HG03342 (cell line): ENCODE measurements around the gene LYPD6.
A peak's percentile ranks its signal among the peaks of the same experiment; 100 is the strongest.

Experiments used
- ATAC-seq: cut with Tn5 transposase; IDR thresholded peaks from one replicate; pipeline ENCODE4 v1.9.1; 2021; ENCODE audit warnings: mild to moderate bottlenecking, moderate library complexity; ENCODE audit not compliant: unreplicated experiment

LYPD6 gene

GRCh38 chr2:149446748-149447147 lies 116.4 kb downstream of the LYPD6 start:
- ATAC-seq, result no peak

GRCh38 chr2:149448315-149448714 lies 117.9 kb downstream of the LYPD6 start:
- no peak for ATAC-seq

GRCh38 chr2:149449017-149449416 lies 118.6 kb downstream of the LYPD6 start:
- no peak for ATAC-seq

GRCh38 chr2:149451417-149452165 lies 121.2 kb downstream of the LYPD6 start:
- peak; percentile 49 for ATAC-seq

- ATAC-seq, result no peak
Measured at GRCh38 chr2:149456285-149456684, 125.9 kb downstream of the LYPD6 start.

GRCh38 chr2:149458502-149458901 lies 128.1 kb downstream of the LYPD6 start:
- no peak for ATAC-seq

GRCh38 chr2:149463328-149464002 lies 133.1 kb downstream of the LYPD6 start:
- ATAC-seq, result peak; percentile 92

GRCh38 chr2:149464396-149464795 lies 134.0 kb downstream of the LYPD6 start:
- no peak for ATAC-seq

GRCh38 chr2:149465873-149466272 lies 135.5 kb downstream of the LYPD6 start:
- ATAC-seq, result no peak

- no peak for ATAC-seq
Measured at GRCh38 chr2:149466635-149467034, 136.2 kb downstream of the LYPD6 start.

GRCh38 chr2:149467436-149467835 lies 137.0 kb downstream of the LYPD6 start:
- ATAC-seq, result no peak

GRCh38 chr2:149468636-149469035 lies 138.2 kb downstream of the LYPD6 start:
- no peak for ATAC-seq

- no peak for ATAC-seq
Measured at GRCh38 chr2:149470046-149470445, 139.7 kb downstream of the LYPD6 start.

GRCh38 chr2:149472413-149472812 lies 142.0 kb downstream of the LYPD6 start:
- ATAC-seq, result no peak

GRCh38 chr2:149473068-149473467 lies 142.7 kb downstream of the LYPD6 start:
- ATAC-seq, result no peak

GRCh38 chr2:149473521-149473920 lies 143.1 kb downstream of the LYPD6 start:
- ATAC-seq, result no peak

GRCh38 chr2:149483004-149483605 lies 152.7 kb downstream of the LYPD6 start:
- no peak for ATAC-seq

- no peak for ATAC-seq
Measured at GRCh38 chr2:149486664-149487063, 156.3 kb downstream of the LYPD6 start.

GRCh38 chr2:149487189-149487588 lies 156.8 kb downstream of the LYPD6 start:
- no peak for ATAC-seq

- no peak for ATAC-seq
Measured at GRCh38 chr2:149488706-149489440, 158.5 kb downstream of the LYPD6 start.

- ATAC-seq, result no peak
Measured at GRCh38 chr2:149489452-149489851, 159.1 kb downstream of the LYPD6 start.
